Lower leg skin (tissue), 4 donors: Measurements from ENCODE around the gene CBX1. TPM values are rescaled to one million over a fixed set of nuclear protein-coding genes. Genes with fewer than 3 reads are reported as not detected.

Source experiments
- DNase-seq, 2 donors: peaks; one replicate each; pipeline ENCODE4 v3.0.0-alpha.2; 2019; ENCODE audit warnings: low spot score in 2 of 2
- H3K4me3 ChIP-seq: fragments of 200-600 bp; sonication (generic); 2 replicates; pipeline ENCODE4 v1.5.1; 2017; ENCODE audit warnings: mild to moderate bottlenecking, low read depth; ENCODE audit not compliant: poor library complexity, severe bottlenecking
- POLR2A ChIP-seq, 2 donors: fragments of 450-650 bp; IDR thresholded peaks; one replicate each; pipeline ENCODE4 v1.6.1; 2016 to 2017; ENCODE audit warnings: antibody characterized with exemption in 2 of 2, mild to moderate bottlenecking in 1 of 2, moderate library complexity in 1 of 2
- WGBS, 2 donors: methylation state at CpG; one replicate each; pipeline ENCODE4 v1.1.5; 2018; 5-methylcytosine and 5-hydroxymethylcytosine counted together
- intact Hi-C: fragments of 100-400 bp; cut with DNase I; formaldehyde crosslinking; loops from one replicate; pipeline ENCODE4 v1.15.0; 2023; ENCODE audit warnings: low total_unique reads
- total RNA-seq, 4 donors: library from RNA; depleted of rRNA; stranded (reverse); fragments of >200 nt; gene quantifications; one replicate each; pipeline ENCODE4 v1.1.0, GENCODE V29; 2016
- TF ChIP-seq, protein P1 (sequence below), 3 donors: fragments of 450-650 bp; IDR thresholded peaks; one replicate each; pipeline ENCODE4 v1.5.1; 2016; ENCODE audit warnings: antibody characterized with exemption in 3 of 3, mild to moderate bottlenecking in 3 of 3, moderate library complexity in 2 of 3

The CBX1 gene
- total RNA-seq, 4 donors from 2014 or later = 23.2 to 33.5 (median 25.6) TPM

GRCh38 chr17:48122665-48123045 lies 21.4 kb upstream of the CBX1 start:
- H3K4me3 ChIP-seq = no peak overlapping the region
- 80 to 85% methylated on average over 3 of the region's 3 CpGs for WGBS, 2 donors
- intact Hi-C loops = loop anchor here (10.0 kb wide), 1 partner anchor 98 kb away; no protein-coding TSS in a partner anchor
- TF ChIP-seq, protein P1, sequence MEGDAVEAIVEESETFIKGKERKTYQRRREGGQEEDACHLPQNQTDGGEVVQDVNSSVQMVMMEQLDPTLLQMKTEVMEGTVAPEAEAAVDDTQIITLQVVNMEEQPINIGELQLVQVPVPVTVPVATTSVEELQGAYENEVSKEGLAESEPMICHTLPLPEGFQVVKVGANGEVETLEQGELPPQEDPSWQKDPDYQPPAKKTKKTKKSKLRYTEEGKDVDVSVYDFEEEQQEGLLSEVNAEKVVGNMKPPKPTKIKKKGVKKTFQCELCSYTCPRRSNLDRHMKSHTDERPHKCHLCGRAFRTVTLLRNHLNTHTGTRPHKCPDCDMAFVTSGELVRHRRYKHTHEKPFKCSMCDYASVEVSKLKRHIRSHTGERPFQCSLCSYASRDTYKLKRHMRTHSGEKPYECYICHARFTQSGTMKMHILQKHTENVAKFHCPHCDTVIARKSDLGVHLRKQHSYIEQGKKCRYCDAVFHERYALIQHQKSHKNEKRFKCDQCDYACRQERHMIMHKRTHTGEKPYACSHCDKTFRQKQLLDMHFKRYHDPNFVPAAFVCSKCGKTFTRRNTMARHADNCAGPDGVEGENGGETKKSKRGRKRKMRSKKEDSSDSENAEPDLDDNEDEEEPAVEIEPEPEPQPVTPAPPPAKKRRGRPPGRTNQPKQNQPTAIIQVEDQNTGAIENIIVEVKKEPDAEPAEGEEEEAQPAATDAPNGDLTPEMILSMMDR (IDR thresholded peaks at IDR 0.05) = no peak
- TF ChIP-seq POLR2A (IDR thresholded peaks at IDR 0.05) = no peak
- DNase-seq = no peak

GRCh38 chr17:48121923-48122664 lies 20.8 kb upstream of the CBX1 start:
- TF ChIP-seq, protein P1 (IDR thresholded peaks at IDR 0.05) = no peak
- TF ChIP-seq POLR2A (IDR thresholded peaks at IDR 0.05) = no peak
- DNase-seq = no peak
- no peak overlapping the region for H3K4me3 ChIP-seq
- 76 to 77% methylated on average over 9 of the region's 9 CpGs for WGBS, 2 donors
- intact Hi-C loops = loop anchor here (10.0 kb wide), 1 partner anchor 97 kb away; no protein-coding TSS in a partner anchor

- no peak for DNase-seq
- intact Hi-C loops = no loop called here
- 88 to 92% methylated on average over 5 of the region's 5 CpGs for WGBS, 2 donors
- no peak for TF ChIP-seq POLR2A (IDR thresholded peaks at IDR 0.05)
- TF ChIP-seq, protein P1 (IDR thresholded peaks at IDR 0.05) = no peak
- H3K4me3 ChIP-seq = no peak overlapping the region
Observed at GRCh38 chr17:48113201-48113676, 12.0 kb upstream of the CBX1 start.

DNA sequence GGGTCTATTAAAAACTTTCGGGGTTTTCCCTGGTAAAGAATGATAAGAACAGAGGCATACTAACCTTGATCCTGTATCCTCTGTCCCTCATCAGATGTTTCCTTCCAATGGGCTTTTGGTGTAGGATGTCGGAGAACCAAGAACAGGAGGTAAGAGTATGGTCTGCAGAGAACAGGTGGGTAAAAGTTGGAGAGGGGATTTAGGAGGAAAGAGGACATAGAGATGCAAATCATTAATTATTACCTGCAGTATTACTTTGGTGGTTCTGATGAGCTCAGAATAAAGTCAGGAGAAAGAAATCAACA lies 10.6 kb upstream of the CBX1 start:
- DNase-seq = no peak
- no peak overlapping the region for H3K4me3 ChIP-seq
- WGBS, 2 donors = 63 to 75% methylated on average over 2 of the region's 2 CpGs
- TF ChIP-seq, protein P1 (IDR thresholded peaks at IDR 0.05) = no peak
- TF ChIP-seq POLR2A (IDR thresholded peaks at IDR 0.05) = no peak
- intact Hi-C loops = no loop called here

- TF ChIP-seq, protein P1 (IDR thresholded peaks at IDR 0.05) = no peak
- TF ChIP-seq POLR2A (IDR thresholded peaks at IDR 0.05) = no peak
- 80% methylated on average over 9 of the region's 9 CpGs for WGBS, 2 donors
- H3K4me3 ChIP-seq = no peak overlapping the region
- intact Hi-C loops = no loop called here
- no peak for DNase-seq
Observed at GRCh38 chr17:48110761-48111160, 9.5 kb upstream of the CBX1 start.
